ENCODE measurements around the gene SLC44A1.

The SLC44A1 gene

GRCh38 chr9:105299190-105299854, 54.9 kb downstream of the SLC44A1 start:
- DNase-seq (ENCODE audit: low read depth in 3 of 3), result no peak

- DNase-seq (ENCODE audit: low read depth in 3 of 3), result no peak
These were observed 58.3 kb downstream of the SLC44A1 start for GRCh38 chr9:105302728-105303127.

- DNase-seq (ENCODE audit: low read depth in 3 of 3), result no peak
These were observed 61.4 kb downstream of the SLC44A1 start for GRCh38 chr9:105305856-105306255.

- no peak for DNase-seq (ENCODE audit: low read depth in 3 of 3)
These were observed 62.1 kb downstream of the SLC44A1 start for GRCh38 chr9:105306351-105307140.

GRCh38 chr9:105307591-105308130, 63.2 kb downstream of the SLC44A1 start:
- no peak for DNase-seq (ENCODE audit: low read depth in 3 of 3)

GRCh38 chr9:105308461-105309341, 64.2 kb downstream of the SLC44A1 start:
- DNase-seq (ENCODE audit: low read depth in 3 of 3), result no peak

GRCh38 chr9:105309531-105309931, 65.1 kb downstream of the SLC44A1 start:
- no peak for DNase-seq (ENCODE audit: low read depth in 3 of 3)

GRCh38 chr9:105311306-105311705, 66.9 kb downstream of the SLC44A1 start:
- no peak for DNase-seq (ENCODE audit: low read depth in 3 of 3)

- no peak for DNase-seq (ENCODE audit: low read depth in 3 of 3)
These were observed 68.8 kb downstream of the SLC44A1 start for GRCh38 chr9:105313238-105313637.

GRCh38 chr9:105316703-105317102, 72.3 kb downstream of the SLC44A1 start:
- no peak for DNase-seq (ENCODE audit: low read depth in 3 of 3)

GRCh38 chr9:105318729-105319191, 74.3 kb downstream of the SLC44A1 start:
- no peak for DNase-seq (ENCODE audit: low read depth in 3 of 3)

- DNase-seq (ENCODE audit: low read depth in 3 of 3), result no peak
These were observed 74.9 kb downstream of the SLC44A1 start for GRCh38 chr9:105319202-105319813.

- DNase-seq (ENCODE audit: low read depth in 3 of 3), result no peak
These were observed 76.1 kb downstream of the SLC44A1 start for GRCh38 chr9:105320568-105320967.

GRCh38 chr9:105328296-105328695, 83.8 kb downstream of the SLC44A1 start:
- no peak for DNase-seq (ENCODE audit: low read depth in 3 of 3)

GRCh38 chr9:105328872-105329718, 84.6 kb downstream of the SLC44A1 start:
- DNase-seq (ENCODE audit: low read depth in 3 of 3), result no peak

- no peak for DNase-seq (ENCODE audit: low read depth in 3 of 3)
These were observed 85.2 kb downstream of the SLC44A1 start for GRCh38 chr9:105329719-105330062.

- no peak for DNase-seq (ENCODE audit: low read depth in 3 of 3)
These were observed 85.8 kb downstream of the SLC44A1 start for GRCh38 chr9:105330201-105330600.

- DNase-seq (ENCODE audit: low read depth in 3 of 3), result no peak
These were observed 86.3 kb downstream of the SLC44A1 start for GRCh38 chr9:105330755-105331154.

GRCh38 chr9:105331160-105331559, 86.7 kb downstream of the SLC44A1 start:
- no peak for DNase-seq (ENCODE audit: low read depth in 3 of 3)

GRCh38 chr9:105331755-105332154, 87.3 kb downstream of the SLC44A1 start:
- no peak for DNase-seq (ENCODE audit: low read depth in 3 of 3)

- no peak for DNase-seq (ENCODE audit: low read depth in 3 of 3)
These were observed 88.0 kb downstream of the SLC44A1 start for GRCh38 chr9:105332471-105332870.
